HEK293 (cell line): ENCODE data around the gene EFCAB11.

Experiments used
- CTCF ChIA-PET: fragments of 350-600 bp; formaldehyde crosslinking; extraction: SDS; loops from one replicate; lab custom pipeline; 2021; ENCODE audit warnings: antibody characterized with exemption; lab: Yijun Ruan, JAX
- POLR2A ChIA-PET: fragments of 300-600 bp; formaldehyde crosslinking; extraction: SDS; loops from one replicate; lab custom pipeline; 2020; ENCODE audit warnings: antibody characterized with exemption, inconsistent platforms; lab: Yijun Ruan, JAX
- H3K27ac ChIP-seq: fragments of 200-500 bp; sonication (Bioruptor generic); 2 replicates; pipeline ENCODE4 v1.5.1; 2014; ENCODE audit warnings: low read depth, low read length, control low read depth, inconsistent platforms; ENCODE audit errors: extremely low read depth
- H3K36me3 ChIP-seq, 2 experiments: fragments of 200-500 bp in 1 of 2; sonication (Bioruptor generic) in 1 of 2; 1 replicate in 1 of 2; 2 replicates in 1 of 2; pipeline ENCODE4 v1.5.1; 2014 to 2017; ENCODE audit warnings: inconsistent platforms in 2 of 2, low read length in 2 of 2; ENCODE audit not compliant: control insufficient read depth in 2 of 2, insufficient read depth in 1 of 2
- H3K4me1 ChIP-seq: fragments of 200-500 bp; sonication (Bioruptor generic); 2 replicates; pipeline ENCODE4 v1.5.1; 2014; ENCODE audit warnings: mild to moderate bottlenecking, low read length, inconsistent platforms; ENCODE audit not compliant: control insufficient read depth, insufficient read depth
- H3K4me3 ChIP-seq: 2 replicates; pipeline ENCODE4 v1.5.1; 2011; ENCODE audit warnings: low read depth, mild to moderate bottlenecking, control low read depth, low read length, moderate library complexity
- H3K9me3 ChIP-seq: fragments of 200-500 bp; sonication (Bioruptor generic); 2 replicates; pipeline ENCODE4 v1.5.1; 2014; ENCODE audit warnings: low read depth, low read length, inconsistent platforms; ENCODE audit not compliant: control insufficient read depth, insufficient read depth
- ATF2 ChIP-seq: fragments of 450-650 bp; formaldehyde crosslinking; IDR thresholded peaks from 2 replicates; pipeline ENCODE4 v1.5.1; 2016; ENCODE audit warnings: missing biosample characterization, missing genetic modification characterization, low read depth
- BCL11B ChIP-seq: fragments of 450-650 bp; formaldehyde crosslinking; IDR thresholded peaks from 2 replicates; pipeline ENCODE4 v1.5.1; 2016; ENCODE audit warnings: low read depth, missing biosample characterization, missing genetic modification characterization
- HOXD13 ChIP-seq: sonication (generic); formaldehyde crosslinking; IDR thresholded peaks from 2 replicates; pipeline ENCODE4 v1.8.0; 2022; ENCODE audit warnings: missing genetic modification reagents, borderline replicate concordance
- MEIS1 ChIP-seq: sonication (generic); formaldehyde crosslinking; IDR thresholded peaks from 2 replicates; pipeline ENCODE4 v1.8.1; 2022; ENCODE audit warnings: missing genetic modification reagents, mild to moderate bottlenecking, borderline replicate concordance
- PRDM2 ChIP-seq: fragments of 450-650 bp; formaldehyde crosslinking; IDR thresholded peaks from 2 replicates; pipeline ENCODE4 v1.5.1; 2016; ENCODE audit warnings: missing biosample characterization, missing genetic modification characterization, borderline replicate concordance
- TCF7L2 ChIP-seq: IDR thresholded peaks from 2 replicates; pipeline ENCODE4 v1.6.1; 2011; ENCODE audit warnings: low read depth, mild to moderate bottlenecking, inconsistent platforms, low read length, moderate library complexity, borderline replicate concordance
- YY1 ChIP-seq: fragments of 450-650 bp; formaldehyde crosslinking; IDR thresholded peaks from 2 replicates; pipeline ENCODE4 v1.5.1; 2018; ENCODE audit warnings: missing biosample characterization, missing genetic modification characterization
- YY2 ChIP-seq: fragments of 450-650 bp; formaldehyde crosslinking; IDR thresholded peaks from 2 replicates; pipeline ENCODE4 v1.5.1; 2016; ENCODE audit warnings: missing biosample characterization, missing genetic modification characterization
- ZBTB1 ChIP-seq: fragments of 450-650 bp; formaldehyde crosslinking; IDR thresholded peaks from 2 replicates; pipeline ENCODE4 v1.5.1; 2016; ENCODE audit warnings: missing biosample characterization, missing genetic modification characterization
- ZBTB6 ChIP-seq: fragments of 450-650 bp; formaldehyde crosslinking; IDR thresholded peaks from 2 replicates; pipeline ENCODE4 v1.5.1; 2017; ENCODE audit warnings: missing biosample characterization, missing genetic modification characterization
- ZEB2 ChIP-seq: fragments of 450-650 bp; formaldehyde crosslinking; IDR thresholded peaks from 2 replicates; pipeline ENCODE4 v1.5.1; 2016; ENCODE audit warnings: missing biosample characterization, missing genetic modification characterization
- ZNF114 ChIP-seq: fragments of 450-650 bp; formaldehyde crosslinking; IDR thresholded peaks from 2 replicates; pipeline ENCODE4 v1.5.0; 2017; ENCODE audit warnings: missing biosample characterization, missing genetic modification characterization
- ZNF155 ChIP-seq: fragments of 450-650 bp; formaldehyde crosslinking; IDR thresholded peaks from 2 replicates; pipeline ENCODE4 v1.5.1; 2016; ENCODE audit warnings: missing biosample characterization, missing genetic modification characterization
- ZNF157 ChIP-seq: fragments of 450-650 bp; formaldehyde crosslinking; IDR thresholded peaks from 2 replicates; pipeline ENCODE4 v1.5.1; 2016; ENCODE audit warnings: missing biosample characterization, missing genetic modification characterization
- ZNF274 ChIP-seq, 2 experiments: fragments of 200-500 bp in 1 of 2; fragments of 450-650 bp in 1 of 2; sonication (Bioruptor generic) in 1 of 2; formaldehyde crosslinking in 1 of 2; IDR thresholded peaks; 2 replicates each; pipeline versions ENCODE4 v1.5.1 to v1.6.1; 2014 to 2016; ENCODE audit warnings: borderline replicate concordance in 1 of 2, inconsistent platforms in 1 of 2, low read length in 1 of 2, missing biosample characterization in 1 of 2, missing genetic modification characterization in 1 of 2
- ZNF302 ChIP-seq: fragments of 450-650 bp; formaldehyde crosslinking; IDR thresholded peaks from 2 replicates; pipeline ENCODE4 v1.5.1; 2016; ENCODE audit warnings: missing biosample characterization, missing genetic modification characterization, low read depth
- ZNF350 ChIP-seq: fragments of 450-650 bp; formaldehyde crosslinking; IDR thresholded peaks from 2 replicates; pipeline ENCODE4 v1.5.0; 2017; ENCODE audit warnings: missing biosample characterization, mild to moderate bottlenecking, missing genetic modification characterization
- ZNF423 ChIP-seq: fragments of 450-650 bp; formaldehyde crosslinking; IDR thresholded peaks from 2 replicates; pipeline ENCODE4 v1.5.1; 2016; ENCODE audit warnings: missing biosample characterization, missing genetic modification characterization
- ZNF473 ChIP-seq: fragments of 450-650 bp; formaldehyde crosslinking; IDR thresholded peaks from 2 replicates; pipeline ENCODE4 v1.5.1; 2017; ENCODE audit warnings: missing biosample characterization, missing genetic modification characterization
- ZNF530 ChIP-seq: fragments of 450-650 bp; formaldehyde crosslinking; IDR thresholded peaks from 2 replicates; pipeline ENCODE4 v1.5.1; 2016; ENCODE audit warnings: low read depth, missing biosample characterization, missing genetic modification characterization
- ZNF549 ChIP-seq: fragments of 450-650 bp; IDR thresholded peaks from 2 replicates; pipeline ENCODE4 v1.5.1; 2018; ENCODE audit warnings: missing biosample characterization, missing genetic modification characterization, mild to moderate bottlenecking, inconsistent platforms, moderate library complexity
- ZNF670 ChIP-seq: fragments of 450-650 bp; formaldehyde crosslinking; IDR thresholded peaks from 2 replicates; pipeline ENCODE4 v1.5.1; 2016; ENCODE audit warnings: missing biosample characterization, missing genetic modification characterization, low read depth
- ZNF707 ChIP-seq: fragments of 450-650 bp; formaldehyde crosslinking; IDR thresholded peaks from 2 replicates; pipeline ENCODE4 v1.5.1; 2016; ENCODE audit warnings: missing biosample characterization, missing genetic modification characterization
- ZNF777 ChIP-seq: fragments of 450-650 bp; formaldehyde crosslinking; IDR thresholded peaks from 2 replicates; pipeline ENCODE4 v1.5.1; 2017; ENCODE audit warnings: missing biosample characterization, missing genetic modification characterization, borderline replicate concordance
- ZNF837 ChIP-seq: fragments of 450-650 bp; formaldehyde crosslinking; IDR thresholded peaks from 2 replicates; pipeline ENCODE4 v1.5.1; 2016; ENCODE audit warnings: missing biosample characterization, missing genetic modification characterization
- ZSCAN16 ChIP-seq: fragments of 450-650 bp; formaldehyde crosslinking; IDR thresholded peaks from 2 replicates; pipeline ENCODE4 v1.5.1; 2016; ENCODE audit warnings: missing biosample characterization, missing genetic modification characterization

The EFCAB11 gene

GRCh38 chr14:89805501-89805900 is 149.0 kb downstream of the EFCAB11 start:
- CTCF ChIA-PET = interaction anchor here (0.6 kb wide), 1 partner anchor 301 kb away, joined by 3 read pairs; no protein-coding TSS in a partner anchor
- Histone ChIP-seq H3K36me3 (no peaks in the 10 kb centered on the region), H3K4me3 (no peak overlapping the region), H3K27ac (no peak overlapping the region), H3K9me3 (no peaks in the 10 kb centered on the region), H3K4me1 (no peaks in the 10 kb centered on the region)
- POLR2A ChIA-PET = interaction anchor here (1.4 kb wide), 1 partner anchor 45 kb away, joined by 3 read pairs; no protein-coding TSS in a partner anchor
- no peak for TF ChIP-seq ATF2
- TF ChIP-seq YY1 (tag by site-specific recombination) = no peak
- TF ChIP-seq ZNF114 (tag by site-specific recombination) = no peak
- no peak for TF ChIP-seq TCF7L2

GRCh38 chr14:89803542-89803941 is 151.0 kb downstream of the EFCAB11 start:
- no peaks in the 10 kb centered on the region for H3K9me3 ChIP-seq
- TF ChIP-seq ZNF549 (tag by site-specific recombination) (no peak), ZNF274 (IDR thresholded peaks at IDR 0.05; ENCODE audit: low read length) (no peak), ZNF274 (tag by site-specific recombination; IDR thresholded peaks at IDR 0.05; ENCODE audit: borderline replicate concordance) (no peak), ZEB2 (tag by site-specific recombination) (no peak), ZBTB6 (tag by site-specific recombination) (no peak), ZNF350 (no peak), ZNF423 (tag by site-specific recombination) (no peak), ZNF473 (tag by site-specific recombination) (no peak), ZNF707 (tag by site-specific recombination) (no peak), ZNF670 (no peak), ZBTB1 (tag by site-specific recombination) (no peak), ZNF155 (no peak), ZSCAN16 (tag by site-specific recombination) (no peak), ZNF157 (tag by site-specific recombination) (no peak), ZNF530 (no peak), HOXD13 (CRISPR knock-in tag) (no peak), BCL11B (tag by site-specific recombination) (no peak), YY2 (tag by site-specific recombination) (no peak), ZNF837 (tag by site-specific recombination) (no peak), ZNF777 (tag by site-specific recombination) (no peak)
- no peak overlapping the region for H3K4me3 ChIP-seq
- POLR2A ChIA-PET = no interaction called here
- H3K4me1 ChIP-seq = no peaks in the 10 kb centered on the region
- no peaks in the 10 kb centered on the region for H3K36me3 ChIP-seq
- CTCF ChIA-PET = no interaction called here
- H3K27ac ChIP-seq = no peak overlapping the region

GRCh38 chr14:89801136-89801535 is 153.4 kb downstream of the EFCAB11 start:
- Histone ChIP-seq H3K9me3 (no peaks in the 10 kb centered on the region), H3K36me3 (no peaks in the 10 kb centered on the region), H3K4me3 (no peak overlapping the region), H3K27ac (no peak overlapping the region), H3K4me1 (no peaks in the 10 kb centered on the region)
- POLR2A ChIA-PET = no interaction called here
- CTCF ChIA-PET = no interaction called here
- TF ChIP-seq ZNF302 (no peak), MEIS1 (CRISPR knock-in tag) (no peak), PRDM2 (tag by site-specific recombination) (no peak)
